Transverse colon (tissue), 3 donors: ENCODE results near the gene CERS1.

Experiments used
- EP300 ChIP-seq: sonication (generic); formaldehyde crosslinking; IDR thresholded peaks from one replicate; pipeline ENCODE4 v1.6.1; 2017; ENCODE audit warnings: antibody characterized with exemption, low read depth
- TF ChIP-seq, protein P1 (sequence below), 5 experiments: fragments of 200-600 bp in 3 of 5; fragments of 450-650 bp in 2 of 5; sonication (generic) in 3 of 5; IDR thresholded peaks; 1 replicate in 2 of 5; 2 replicates in 3 of 5; pipeline ENCODE4 v1.5.1; 2016 to 2017; ENCODE audit warnings: antibody characterized with exemption in 5 of 5, inconsistent platforms in 3 of 5, mild to moderate bottlenecking in 2 of 5, moderate library complexity in 1 of 5

- TF ChIP-seq, protein P1, sequence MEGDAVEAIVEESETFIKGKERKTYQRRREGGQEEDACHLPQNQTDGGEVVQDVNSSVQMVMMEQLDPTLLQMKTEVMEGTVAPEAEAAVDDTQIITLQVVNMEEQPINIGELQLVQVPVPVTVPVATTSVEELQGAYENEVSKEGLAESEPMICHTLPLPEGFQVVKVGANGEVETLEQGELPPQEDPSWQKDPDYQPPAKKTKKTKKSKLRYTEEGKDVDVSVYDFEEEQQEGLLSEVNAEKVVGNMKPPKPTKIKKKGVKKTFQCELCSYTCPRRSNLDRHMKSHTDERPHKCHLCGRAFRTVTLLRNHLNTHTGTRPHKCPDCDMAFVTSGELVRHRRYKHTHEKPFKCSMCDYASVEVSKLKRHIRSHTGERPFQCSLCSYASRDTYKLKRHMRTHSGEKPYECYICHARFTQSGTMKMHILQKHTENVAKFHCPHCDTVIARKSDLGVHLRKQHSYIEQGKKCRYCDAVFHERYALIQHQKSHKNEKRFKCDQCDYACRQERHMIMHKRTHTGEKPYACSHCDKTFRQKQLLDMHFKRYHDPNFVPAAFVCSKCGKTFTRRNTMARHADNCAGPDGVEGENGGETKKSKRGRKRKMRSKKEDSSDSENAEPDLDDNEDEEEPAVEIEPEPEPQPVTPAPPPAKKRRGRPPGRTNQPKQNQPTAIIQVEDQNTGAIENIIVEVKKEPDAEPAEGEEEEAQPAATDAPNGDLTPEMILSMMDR (IDR thresholded peaks at IDR 0.05): no peak
- no peak for TF ChIP-seq EP300
These were observed 5.8 kb downstream of the CERS1 start for GRCh38 chr19:18889949-18890745.
